ENCODE measurements around the gene KRT38.

The KRT38 gene

GRCh38 chr17:41407226-41407625, 33.6 kb downstream of the KRT38 start:
- Mint-ChIP-seq H3K27ac (no peak overlapping the region), H3K4me1 (peaks cover 7% of the 10 kb centered on the region), H3K9me3 (no peaks in the 10 kb centered on the region), H3K27me3 (ENCODE audit: low read depth) (peaks cover 14% of the 10 kb centered on the region), H3K4me3 (no peak overlapping the region), H3K36me3 (ENCODE audit: low read depth) (no peaks in the 10 kb centered on the region)
- no peak for TF ChIP-seq CTCF (IDR thresholded peaks at IDR 0.05; ENCODE audit: unreplicated experiment in 3 of 3)

GRCh38 chr17:41406205-41406604, 34.6 kb downstream of the KRT38 start:
- Mint-ChIP-seq H3K36me3 (ENCODE audit: low read depth) (no peaks in the 10 kb centered on the region), H3K9me3 (no peaks in the 10 kb centered on the region), H3K27me3 (ENCODE audit: low read depth) (peaks cover 15% of the 10 kb centered on the region), H3K4me1 (peaks cover 7% of the 10 kb centered on the region), H3K4me3 (no peak overlapping the region), H3K27ac (no peak overlapping the region)
- TF ChIP-seq CTCF (IDR thresholded peaks at IDR 0.05; ENCODE audit: unreplicated experiment in 3 of 3), result no peak

- H3K4me1 Mint-ChIP-seq, result peaks cover 7% of the 10 kb centered on the region
- no peak overlapping the region for H3K27ac Mint-ChIP-seq
- no peaks in the 10 kb centered on the region for H3K36me3 Mint-ChIP-seq (ENCODE audit: low read depth)
- TF ChIP-seq CTCF (IDR thresholded peaks at IDR 0.05; ENCODE audit: unreplicated experiment in 3 of 3), result no peak
- peaks cover 15% of the 10 kb centered on the region for H3K27me3 Mint-ChIP-seq (ENCODE audit: low read depth)
- no peak overlapping the region for H3K4me3 Mint-ChIP-seq
- no peaks in the 10 kb centered on the region for H3K9me3 Mint-ChIP-seq
These were observed 36.6 kb downstream of the KRT38 start for GRCh38 chr17:41404024-41404671.

GRCh38 chr17:41403404-41404023, 37.3 kb downstream of the KRT38 start:
- Mint-ChIP-seq H3K4me3 (no peak overlapping the region), H3K9me3 (no peaks in the 10 kb centered on the region), H3K36me3 (ENCODE audit: low read depth) (no peaks in the 10 kb centered on the region), H3K4me1 (peaks cover 7% of the 10 kb centered on the region), H3K27ac (no peak overlapping the region), H3K27me3 (ENCODE audit: low read depth) (peaks cover 12% of the 10 kb centered on the region)
- TF ChIP-seq CTCF (IDR thresholded peaks at IDR 0.05; ENCODE audit: unreplicated experiment in 3 of 3), result no peak

- no peak overlapping the region for H3K27ac Mint-ChIP-seq
- peaks cover 7% of the 10 kb centered on the region for H3K4me1 Mint-ChIP-seq
- H3K4me3 Mint-ChIP-seq, result no peak overlapping the region
- no peak for TF ChIP-seq CTCF (IDR thresholded peaks at IDR 0.05; ENCODE audit: unreplicated experiment in 3 of 3)
- H3K36me3 Mint-ChIP-seq (ENCODE audit: low read depth), result no peaks in the 10 kb centered on the region
- no peaks in the 10 kb centered on the region for H3K9me3 Mint-ChIP-seq
- peaks cover 4% of the 10 kb centered on the region for H3K27me3 Mint-ChIP-seq (ENCODE audit: low read depth)
These were observed 38.6 kb downstream of the KRT38 start for GRCh38 chr17:41402161-41402560.

Measured in nephron (organoid).